Measurements from ENCODE around the gene VWCE.
"Not testable (repeated sequence)": the region's sequence is repeated elsewhere in the genome, so short reads cannot be mapped to it uniquely, and the experiment has no call there.

DNA sequence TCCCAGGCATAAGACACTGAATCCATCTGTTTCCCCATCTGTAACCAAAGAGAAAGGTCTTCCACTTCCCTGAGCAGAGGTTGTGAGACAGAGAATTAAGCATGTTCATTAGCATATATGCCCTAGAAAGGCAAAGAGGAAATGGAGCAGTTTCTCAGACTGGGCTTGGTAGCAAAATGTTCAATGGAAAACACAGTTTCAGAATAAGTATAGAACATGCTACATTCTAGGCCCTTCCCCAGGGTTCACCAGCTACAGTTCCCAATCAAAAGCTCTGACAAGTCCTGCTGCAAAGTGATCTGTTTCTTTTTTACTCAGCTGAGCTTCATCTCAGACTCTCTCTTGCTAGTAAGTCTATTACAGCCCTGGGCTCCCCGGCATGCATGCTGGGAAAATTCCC is 42.8 kb downstream of the VWCE start:
- TF ChIP-seq, protein P1, sequence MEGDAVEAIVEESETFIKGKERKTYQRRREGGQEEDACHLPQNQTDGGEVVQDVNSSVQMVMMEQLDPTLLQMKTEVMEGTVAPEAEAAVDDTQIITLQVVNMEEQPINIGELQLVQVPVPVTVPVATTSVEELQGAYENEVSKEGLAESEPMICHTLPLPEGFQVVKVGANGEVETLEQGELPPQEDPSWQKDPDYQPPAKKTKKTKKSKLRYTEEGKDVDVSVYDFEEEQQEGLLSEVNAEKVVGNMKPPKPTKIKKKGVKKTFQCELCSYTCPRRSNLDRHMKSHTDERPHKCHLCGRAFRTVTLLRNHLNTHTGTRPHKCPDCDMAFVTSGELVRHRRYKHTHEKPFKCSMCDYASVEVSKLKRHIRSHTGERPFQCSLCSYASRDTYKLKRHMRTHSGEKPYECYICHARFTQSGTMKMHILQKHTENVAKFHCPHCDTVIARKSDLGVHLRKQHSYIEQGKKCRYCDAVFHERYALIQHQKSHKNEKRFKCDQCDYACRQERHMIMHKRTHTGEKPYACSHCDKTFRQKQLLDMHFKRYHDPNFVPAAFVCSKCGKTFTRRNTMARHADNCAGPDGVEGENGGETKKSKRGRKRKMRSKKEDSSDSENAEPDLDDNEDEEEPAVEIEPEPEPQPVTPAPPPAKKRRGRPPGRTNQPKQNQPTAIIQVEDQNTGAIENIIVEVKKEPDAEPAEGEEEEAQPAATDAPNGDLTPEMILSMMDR (IDR thresholded peaks at IDR 0.05), result not testable (repeated sequence)
- TF ChIP-seq POLR2A (IDR thresholded peaks at IDR 0.05), result not testable (repeated sequence)
